GM21723 (cell line): ENCODE data around the gene VAPA.

Source experiments
- ATAC-seq: cut with Tn5 transposase; IDR thresholded peaks from one replicate; pipeline ENCODE4 v1.9.1; 2021; ENCODE audit warnings: mild to moderate bottlenecking, moderate library complexity; ENCODE audit not compliant: unreplicated experiment

Gene VAPA

GRCh38 chr18:9931678-9932077, 17.9 kb downstream of the VAPA start:
- ATAC-seq, result no peak

- ATAC-seq, result no peak
Observed at GRCh38 chr18:9933865-9934264, 20.0 kb downstream of the VAPA start.

GRCh38 chr18:9934274-9934673, 20.5 kb downstream of the VAPA start:
- ATAC-seq, result no peak

GRCh38 chr18:9941103-9941502, 27.3 kb downstream of the VAPA start:
- no peak for ATAC-seq

- no peak for ATAC-seq
Observed at GRCh38 chr18:9941660-9942059, 27.8 kb downstream of the VAPA start.

- ATAC-seq, result no peak
Observed at GRCh38 chr18:9943311-9943710, 29.5 kb downstream of the VAPA start.

GRCh38 chr18:9944805-9945204, 31.0 kb downstream of the VAPA start:
- no peak for ATAC-seq

- no peak for ATAC-seq
Observed at GRCh38 chr18:9946831-9947230, 33.0 kb downstream of the VAPA start.

- no peak for ATAC-seq
Observed at GRCh38 chr18:9947248-9947647, 33.4 kb downstream of the VAPA start.

GRCh38 chr18:9949315-9949714, 35.5 kb downstream of the VAPA start:
- no peak for ATAC-seq

GRCh38 chr18:9949861-9950260, 36.0 kb downstream of the VAPA start:
- no peak for ATAC-seq

GRCh38 chr18:9950289-9951016, 36.6 kb downstream of the VAPA start:
- ATAC-seq, result no peak

GRCh38 chr18:9951022-9951859, 37.4 kb downstream of the VAPA start:
- no peak for ATAC-seq

- no peak for ATAC-seq
Observed at GRCh38 chr18:9952633-9953416, 39.0 kb downstream of the VAPA start.

GRCh38 chr18:9958861-9959399, 45.1 kb downstream of the VAPA start:
- no peak for ATAC-seq

- ATAC-seq, result no peak
Observed at GRCh38 chr18:9959564-9959963, 45.7 kb downstream of the VAPA start.

GRCh38 chr18:9960258-9960904, 46.6 kb downstream of the VAPA start:
- no peak for ATAC-seq

GRCh38 chr18:9961041-9961440, 47.2 kb downstream of the VAPA start:
- no peak for ATAC-seq

GRCh38 chr18:9965711-9966624, 52.2 kb downstream of the VAPA start:
- no peak for ATAC-seq
